ENCODE results near the gene APPL1.

The APPL1 gene

GRCh38 chr3:57227204-57227929, at the start of gene APPL1:
APPL1 (plus strand) TSS chr3:57227729; CDS start chr3:57227884, 155 bp downstream.
- peak; percentile 84 for DNase-seq (ENCODE audit: low spot score)

- DNase-seq (ENCODE audit: low spot score), result no peak
Observed at GRCh38 chr3:57179580-57180410, 47.7 kb upstream of the APPL1 start.

GRCh38 chr3:57184526-57184925, 43.0 kb upstream of the APPL1 start:
- DNase-seq (ENCODE audit: low spot score), result no peak

- DNase-seq (ENCODE audit: low spot score), result no peak
Observed at GRCh38 chr3:57192028-57192427, 35.5 kb upstream of the APPL1 start.

GRCh38 chr3:57194641-57195040, 32.9 kb upstream of the APPL1 start:
- DNase-seq (ENCODE audit: low spot score), result no peak

GRCh38 chr3:57199895-57200297, 27.6 kb upstream of the APPL1 start, which contains the start of gene HESX1:
HESX1 (minus strand) TSS chr3:57199978; CDS start chr3:57199918, 60 bp downstream.
- no peak for DNase-seq (ENCODE audit: low spot score)

- DNase-seq (ENCODE audit: low spot score), result no peak
Observed at GRCh38 chr3:57206423-57206822, 21.1 kb upstream of the APPL1 start.

GRCh38 chr3:57221883-57222282, 5.6 kb upstream of the APPL1 start:
- DNase-seq (ENCODE audit: low spot score), result no peak

- no peak for DNase-seq (ENCODE audit: low spot score)
Observed at GRCh38 chr3:57224856-57225255, 2.7 kb upstream of the APPL1 start.

GRCh38 chr3:57226176-57226575, 1.4 kb upstream of the APPL1 start:
- DNase-seq (ENCODE audit: low spot score), result no peak

GRCh38 chr3:57227930-57228751, 612 bp downstream of the APPL1 start:
- peak; percentile 24 for DNase-seq (ENCODE audit: low spot score)

GRCh38 chr3:57230006-57230405, 2.5 kb downstream of the APPL1 start:
- DNase-seq (ENCODE audit: low spot score), result no peak

- no peak for DNase-seq (ENCODE audit: low spot score)
Observed at GRCh38 chr3:57233799-57234198, 6.3 kb downstream of the APPL1 start.

- no peak for DNase-seq (ENCODE audit: low spot score)
Observed at GRCh38 chr3:57234613-57235575, 7.4 kb downstream of the APPL1 start.

- no peak for DNase-seq (ENCODE audit: low spot score)
Observed at GRCh38 chr3:57244946-57245345, 17.4 kb downstream of the APPL1 start.

GRCh38 chr3:57252404-57252803, 24.9 kb downstream of the APPL1 start:
- no peak for DNase-seq (ENCODE audit: low spot score)

GRCh38 chr3:57256844-57257243, 29.3 kb downstream of the APPL1 start:
- DNase-seq (ENCODE audit: low spot score), result no peak

GRCh38 chr3:57257678-57258077, 30.1 kb downstream of the APPL1 start:
- DNase-seq (ENCODE audit: low spot score), result no peak

GRCh38 chr3:57261119-57261518, 33.6 kb downstream of the APPL1 start:
- no peak for DNase-seq (ENCODE audit: low spot score)

- no peak for DNase-seq (ENCODE audit: low spot score)
Observed at GRCh38 chr3:57261929-57262328, 34.4 kb downstream of the APPL1 start.

GRCh38 chr3:57268416-57268815, 40.9 kb downstream of the APPL1 start:
- no peak for DNase-seq (ENCODE audit: low spot score)
